GM23338 (cell line): Measurements from ENCODE around the gene ETV3. TPM values are rescaled to one million over a fixed set of nuclear protein-coding genes. Genes with fewer than 3 reads are reported as not detected.

Source experiments
- ATAC-seq: fragments of 200-7000 bp; cut with Tn5 transposase; 3 replicates; pipeline ENCODE4 v1.9.1; 2020
- DNase-seq: peaks from one replicate; pipeline ENCODE4 v3.0.0-alpha.2; 2015; ENCODE audit warnings: low spot score
- H2AFZ ChIP-seq: fragments of 200-600 bp; sonication (generic); 2 replicates; pipeline ENCODE4 v1.8.0; 2016; ENCODE audit warnings: antibody characterized with exemption, mild to moderate bottlenecking, moderate library complexity
- H3F3A ChIP-seq: fragments of 200-600 bp; sonication (generic); replicated peaks from 2 replicates; pipeline ENCODE4 v1.8.0; 2017; ENCODE audit warnings: antibody characterized with exemption, mixed run types, low read depth
- H3K27ac ChIP-seq: fragments of 200-600 bp; sonication (generic); 2 replicates; pipeline ENCODE4 v1.6.1; 2016; ENCODE audit warnings: low read depth
- H3K27me3 ChIP-seq: fragments of 200-600 bp; sonication (generic); 2 replicates; pipeline ENCODE4 v1.8.0; 2016; ENCODE audit warnings: mild to moderate bottlenecking, mixed run types, moderate library complexity; ENCODE audit not compliant: insufficient read depth
- H3K36me3 ChIP-seq: fragments of 200-600 bp; sonication (generic); 2 replicates; pipeline ENCODE4 v1.8.0; 2016; ENCODE audit warnings: mild to moderate bottlenecking; ENCODE audit not compliant: insufficient read depth
- H3K4me1 ChIP-seq: fragments of 200-600 bp; sonication (generic); 2 replicates; pipeline ENCODE4 v1.8.0; 2016; ENCODE audit warnings: mild to moderate bottlenecking, moderate library complexity; ENCODE audit not compliant: insufficient read depth
- H3K4me2 ChIP-seq: fragments of 200-600 bp; sonication (generic); 2 replicates; pipeline ENCODE4 v1.7.1; 2017; ENCODE audit warnings: mixed run types
- H3K4me3 ChIP-seq: fragments of 200-600 bp; sonication (generic); 2 replicates; pipeline ENCODE4 v1.6.1; 2016; ENCODE audit warnings: mixed run types
- H3K79me2 ChIP-seq: fragments of 200-600 bp; sonication (generic); replicated peaks from 2 replicates; pipeline ENCODE4 v1.8.0; 2017; ENCODE audit warnings: mild to moderate bottlenecking; ENCODE audit not compliant: insufficient read depth
- H3K9me2 ChIP-seq: fragments of 200-600 bp; sonication (generic); 2 replicates; pipeline ENCODE4 v1.8.0; 2017; ENCODE audit not compliant: insufficient read depth
- H4K20me1 ChIP-seq: fragments of 200-600 bp; sonication (generic); replicated peaks from 2 replicates; pipeline ENCODE4 v1.8.0; 2017; ENCODE audit warnings: mild to moderate bottlenecking; ENCODE audit not compliant: insufficient read depth
- H3K27ac Mint-ChIP-seq: 2 replicates; pipeline ENCODE4 v1.8.0; 2020; ENCODE audit warnings: inconsistent platforms, mild to moderate bottlenecking, moderate library complexity, mixed read lengths
- H3K27me3 Mint-ChIP-seq: 3 replicates; pipeline ENCODE4 v1.8.0; 2022; ENCODE audit warnings: low read depth, mild to moderate bottlenecking, moderate library complexity, mixed read lengths, inconsistent platforms; ENCODE audit not compliant: insufficient read depth, poor library complexity
- H3K36me3 Mint-ChIP-seq: 3 replicates; pipeline ENCODE4 v1.8.0; 2021; ENCODE audit warnings: low read depth, mild to moderate bottlenecking, inconsistent platforms, moderate library complexity, mixed read lengths
- H3K4me1 Mint-ChIP-seq: 3 replicates; pipeline ENCODE4 v1.8.0; 2020; ENCODE audit warnings: mild to moderate bottlenecking, inconsistent platforms, mixed read lengths
- H3K4me3 Mint-ChIP-seq: 3 replicates; pipeline ENCODE4 v1.8.0; 2021; ENCODE audit warnings: moderate library complexity, mild to moderate bottlenecking, inconsistent platforms, mixed read lengths
- H3K9me3 Mint-ChIP-seq: 3 replicates; pipeline ENCODE4 v1.8.0; 2020; ENCODE audit warnings: moderate library complexity, mild to moderate bottlenecking, inconsistent platforms, mixed read lengths
- ETS1 ChIP-seq: IDR thresholded peaks from 2 replicates; pipeline ENCODE4 v1.6.1; 2016; ENCODE audit warnings: antibody characterized with exemption
- NANOG ChIP-seq: IDR thresholded peaks from 2 replicates; pipeline ENCODE4 v1.6.1; 2016; ENCODE audit warnings: antibody characterized with exemption, borderline replicate concordance
- STAT1 ChIP-seq: IDR thresholded peaks from one replicate; pipeline ENCODE4 v1.6.1; 2016; ENCODE audit warnings: antibody characterized with exemption; ENCODE audit not compliant: unreplicated experiment
- ZNF114 ChIP-seq: fragments of 250-450 bp; sonication (Bioruptor Pico); IDR thresholded peaks from 2 replicates; pipeline ENCODE4 v1.5.0; 2020; ENCODE audit warnings: mild to moderate bottlenecking, moderate library complexity
- ZNF462 ChIP-seq: fragments of 250-450 bp; sonication (Bioruptor Pico); IDR thresholded peaks from 2 replicates; pipeline ENCODE4 v1.5.0; 2020; ENCODE audit warnings: mild to moderate bottlenecking, moderate library complexity
- polyA plus RNA-seq: library from polyadenylated mRNA; unstranded; fragments of >200 nt; fragmentation: Nextera tagmentation; extraction: Ambion mirVana; gene quantifications from 2 replicates; pipeline ENCODE4 v1.2.1, GENCODE V29; 2016
- total RNA-seq: library from RNA; depleted of rRNA; stranded (reverse); fragments of >200 nt; shearing (Covaris generic); gene quantifications from 2 replicates; pipeline ENCODE4 v1.2.3, GENCODE V29; 2014

The ETV3 gene
- total and polyA plus RNA-seq, 2 experiments from 2014 or later, result 8.1 to 19.6 TPM

GRCh38 chr1:157119448-157119847, 18.7 kb downstream of the ETV3 start (continued):
- TF ChIP-seq ZNF462 (CRISPR knock-in tag), result no peak

GRCh38 chr1:157119008-157119407, 19.2 kb downstream of the ETV3 start:
- H3K9me2 ChIP-seq, result no peaks in the 10 kb centered on the region
- Mint-ChIP-seq H3K9me3 (no peaks in the 10 kb centered on the region), H3K4me3 (no peak overlapping the region), H3K27me3 (peaks cover 18% of the 10 kb centered on the region), H3K36me3 (peaks cover 6% of the 10 kb centered on the region), H3K27ac (no peak overlapping the region), H3K4me1 (peaks cover 64% of the 10 kb centered on the region)
- H4K20me1 ChIP-seq, result no peaks in the 10 kb centered on the region
- no peaks in the 10 kb centered on the region for H3K27me3 ChIP-seq
- no peak overlapping the region for H3K27ac ChIP-seq
- H3K4me2 ChIP-seq, result no peak overlapping the region
- no peaks in the 10 kb centered on the region for H3K79me2 ChIP-seq
- H3K36me3 ChIP-seq, result 0 out of 2 replicates have a peak, but pooled peaks cover 4% of the 10 kb centered on the region
- ATAC-seq, result no peak
- H3K4me1 ChIP-seq, result peaks cover 39% of the 10 kb centered on the region
- no peak for DNase-seq
- H3K4me3 ChIP-seq, result no peak overlapping the region
- H2AFZ ChIP-seq, result no peak overlapping the region
- H3F3A ChIP-seq, result peaks cover 5% of the 10 kb centered on the region; the same call in 1 of the 2 replicates
- no peak for TF ChIP-seq ETS1
- no peak for TF ChIP-seq ZNF462 (CRISPR knock-in tag)
- TF ChIP-seq NANOG, result no peak
- TF ChIP-seq ZNF114 (CRISPR knock-in tag), result no peak
- TF ChIP-seq STAT1, result no peak
